A549 (cell line): Measurements from ENCODE around the gene DENND5A. TPM values are rescaled to one million over a fixed set of nuclear protein-coding genes. Genes with fewer than 3 reads are reported as not detected.

Experiments used
- ATAC-seq, 2 experiments: fragments of 200-7000 bp in 1 of 2; fragments of >200 bp in 1 of 2; cut with Nextera tagmentation in 1 of 2; cut with Tn5 transposase in 1 of 2; 3 replicates each; pipeline versions ENCODE4 v1.8.0 to v1.9.1; 2018 to 2020; ENCODE audit warnings: mild to moderate bottlenecking in 1 of 2, moderate library complexity in 1 of 2
- CTCF ChIA-PET: fragments of 300-600 bp; sonication (Branson Sonifier 250); formaldehyde crosslinking; extraction: SDS; loops from one replicate; lab custom pipeline; 2021; ENCODE audit warnings: antibody characterized with exemption, inconsistent platforms; lab: Yijun Ruan, JAX
- POLR2A ChIA-PET: fragments of 350-600 bp; formaldehyde crosslinking; extraction: SDS; loops from one replicate; lab custom pipeline; 2021; ENCODE audit warnings: antibody characterized with exemption, inconsistent platforms; lab: Yijun Ruan, JAX
- DNase-seq, 2 experiments: peaks; one replicate each; pipeline versions ENCODE4 v3.0.0 to v3.0.0-alpha.2; 2011 to 2016; ENCODE audit warnings: low read depth in 1 of 2, low spot score in 1 of 2
- FAIRE-seq: peaks from 2 replicates; lab custom pipeline; 2011; peaks lifted over from hg19 to GRCh38; lab: Jason Lieb, UNC
- H3K27ac ChIP-seq, 2 experiments: fragments of >200 bp; sonication (Bioruptor Twin); formaldehyde crosslinking; 3 replicates each; pipeline ENCODE4 v1.5.1; 2016 to 2017
- H3K4me1 ChIP-seq: fragments of >200 bp; sonication (Bioruptor Twin); formaldehyde crosslinking; 3 replicates; pipeline ENCODE4 v1.6.1; 2016
- H3K4me2 ChIP-seq: fragments of >200 bp; sonication (Bioruptor Twin); formaldehyde crosslinking; 3 replicates; pipeline ENCODE4 v1.6.1; 2016
- H3K4me3 ChIP-seq: fragments of >200 bp; sonication (Bioruptor Twin); formaldehyde crosslinking; 3 replicates; pipeline ENCODE4 v1.5.1; 2016
- H3K9me3 ChIP-seq: fragments of >200 bp; sonication (Bioruptor Twin); formaldehyde crosslinking; 3 replicates; pipeline ENCODE4 v1.6.1; 2016
- BHLHE40 ChIP-seq: IDR thresholded peaks from 2 replicates; pipeline ENCODE4 v1.6.1; 2012; ENCODE audit warnings: low read depth, low read length, inconsistent platforms
- EHF ChIP-seq: fragments of 250-450 bp; sonication (Bioruptor Pico); IDR thresholded peaks from 2 replicates; pipeline ENCODE4 v1.5.0; 2020; ENCODE audit warnings: mild to moderate bottlenecking
- EHMT2 ChIP-seq: fragments of 200-600 bp; sonication (generic); IDR thresholded peaks from 2 replicates; pipeline ENCODE4 v1.6.1; 2016; ENCODE audit warnings: antibody characterized with exemption, low read depth, mild to moderate bottlenecking, moderate library complexity
- ESRRA ChIP-seq: fragments of 150-350 bp; IDR thresholded peaks from 2 replicates; pipeline ENCODE4 v1.6.1; 2014; ENCODE audit warnings: mild to moderate bottlenecking, low read length, borderline replicate concordance
- FOSB ChIP-seq: fragments of 250-450 bp; sonication (Bioruptor Pico); IDR thresholded peaks from 2 replicates; pipeline ENCODE4 v1.5.0; 2020; ENCODE audit warnings: mild to moderate bottlenecking, moderate library complexity
- JUN ChIP-seq, 2 experiments: fragments of >200 bp; sonication (Bioruptor Twin); formaldehyde crosslinking; IDR thresholded peaks; 2 replicates in 1 of 2; 3 replicates in 1 of 2; pipeline ENCODE4 v1.6.1; 2016 to 2017
- JUNB ChIP-seq: fragments of >200 bp; sonication (Bioruptor Twin); formaldehyde crosslinking; IDR thresholded peaks from 2 replicates; pipeline ENCODE4 v1.6.1; 2016
- KDM1A ChIP-seq: fragments of 200-600 bp; sonication (generic); IDR thresholded peaks from 2 replicates; pipeline ENCODE4 v1.6.1; 2016; ENCODE audit warnings: low read depth, mild to moderate bottlenecking
- KDM5A ChIP-seq: fragments of 200-600 bp; sonication (generic); IDR thresholded peaks from 2 replicates; pipeline ENCODE4 v1.6.1; 2016; ENCODE audit warnings: antibody characterized with exemption, mild to moderate bottlenecking
- MAZ ChIP-seq: fragments of 150-350 bp; IDR thresholded peaks from 2 replicates; pipeline ENCODE4 v1.6.1; 2014; ENCODE audit warnings: antibody characterized with exemption, low read depth, low read length, borderline replicate concordance
- NFE2L2 ChIP-seq: fragments of 150-350 bp; conservative IDR thresholded peaks from 2 replicates; pipeline ENCODE4 v1.6.1; 2014; ENCODE audit warnings: low read length
- NPAS2 ChIP-seq: fragments of 250-450 bp; sonication (Bioruptor Pico); IDR thresholded peaks from 2 replicates; pipeline ENCODE4 v1.8.0; 2022; ENCODE audit warnings: mild to moderate bottlenecking, moderate library complexity, borderline replicate concordance
- NR3C1 ChIP-seq: fragments of >200 bp; sonication (Bioruptor Twin); formaldehyde crosslinking; IDR thresholded peaks from 3 replicates; pipeline ENCODE4 v1.6.1; 2017
- POLR2A ChIP-seq: IDR thresholded peaks from 2 replicates; pipeline ENCODE4 v1.6.1; 2012; ENCODE audit warnings: mild to moderate bottlenecking, low read length
- POLR2AphosphoS2 ChIP-seq: conservative IDR thresholded peaks from 2 replicates; pipeline ENCODE4 v1.6.1; 2012; ENCODE audit warnings: low read length, improper control_type of control experiment, inconsistent platforms
- RCOR1 ChIP-seq: fragments of 150-350 bp; IDR thresholded peaks from 2 replicates; pipeline ENCODE4 v1.6.1; 2014; ENCODE audit warnings: antibody characterized with exemption, low read length, low read depth
- RFX5 ChIP-seq: fragments of 450-650 bp; IDR thresholded peaks from 2 replicates; pipeline ENCODE4 v1.7.1; 2014; ENCODE audit warnings: antibody characterized with exemption, mild to moderate bottlenecking, moderate library complexity
- RNF2 ChIP-seq: fragments of 200-600 bp; sonication (generic); IDR thresholded peaks from 2 replicates; pipeline ENCODE4 v1.6.1; 2016; ENCODE audit warnings: low read depth, mild to moderate bottlenecking, antibody characterized with exemption, moderate library complexity, borderline replicate concordance
- TP53 ChIP-seq: fragments of 250-450 bp; sonication (Bioruptor Pico); IDR thresholded peaks from 2 replicates; pipeline ENCODE4 v1.5.0; 2021; ENCODE audit warnings: mild to moderate bottlenecking, moderate library complexity
- ZC3H11A ChIP-seq: fragments of 450-650 bp; IDR thresholded peaks from 2 replicates; pipeline ENCODE4 v1.6.1; 2014; ENCODE audit warnings: antibody characterized with exemption, mild to moderate bottlenecking
- ZFP36 ChIP-seq: fragments of 450-650 bp; IDR thresholded peaks from 2 replicates; pipeline ENCODE4 v1.6.1; 2014; ENCODE audit warnings: borderline replicate concordance; ENCODE audit not compliant: partially characterized antibody
- ZNF302 ChIP-seq: fragments of 250-450 bp; sonication (Bioruptor Pico); IDR thresholded peaks from 2 replicates; pipeline ENCODE4 v1.9.0; 2021; ENCODE audit warnings: inconsistent platforms, mild to moderate bottlenecking, moderate library complexity
- WGBS: methylation state at CpG from one replicate; pipeline ENCODE4 v1.1.6; 2017; ENCODE audit errors: missing lambda C conversion rate; 5-methylcytosine and 5-hydroxymethylcytosine counted together
- polyA plus RNA-seq, 4 experiments: library from polyadenylated mRNA; depleted of rRNA in 3 of 4; stranded (reverse); fragments of >200 nt; fragmentation: RNase III in 1 of 4; extraction: RNeasy Plus Mini Kit Qiagen cat#74134 plus additional on column Dnase treatment in 1 of 4; gene quantifications; 2 replicates in 3 of 4; 3 replicates in 1 of 4; pipeline ENCODE4 v1.2.3, GENCODE V29; 2011 to 2017
- TF ChIP-seq, protein P1 (sequence below): fragments of >200 bp; sonication (Bioruptor Twin); formaldehyde crosslinking; IDR thresholded peaks from 3 replicates; pipeline ENCODE4 v1.6.1; 2016
- TF ChIP-seq, protein P2 (sequence below): fragments of >200 bp; sonication (Bioruptor Twin); formaldehyde crosslinking; IDR thresholded peaks from 2 replicates; pipeline ENCODE4 v1.6.1; 2016
- TF ChIP-seq, protein P3 (sequence below): fragments of >200 bp; sonication (Bioruptor Twin); formaldehyde crosslinking; IDR thresholded peaks from 3 replicates; pipeline ENCODE4 v1.5.1; 2016
- TF ChIP-seq, protein P4 (sequence below): fragments of 150-350 bp; IDR thresholded peaks from 2 replicates; pipeline ENCODE4 v1.6.1; 2014; ENCODE audit warnings: low read depth, mild to moderate bottlenecking, low read length

DENND5A gene
- polyA plus RNA-seq, 2 of the 4 experiments (the other 2 are of a cell fraction) = 36.6 to 88.7 TPM

DNA sequence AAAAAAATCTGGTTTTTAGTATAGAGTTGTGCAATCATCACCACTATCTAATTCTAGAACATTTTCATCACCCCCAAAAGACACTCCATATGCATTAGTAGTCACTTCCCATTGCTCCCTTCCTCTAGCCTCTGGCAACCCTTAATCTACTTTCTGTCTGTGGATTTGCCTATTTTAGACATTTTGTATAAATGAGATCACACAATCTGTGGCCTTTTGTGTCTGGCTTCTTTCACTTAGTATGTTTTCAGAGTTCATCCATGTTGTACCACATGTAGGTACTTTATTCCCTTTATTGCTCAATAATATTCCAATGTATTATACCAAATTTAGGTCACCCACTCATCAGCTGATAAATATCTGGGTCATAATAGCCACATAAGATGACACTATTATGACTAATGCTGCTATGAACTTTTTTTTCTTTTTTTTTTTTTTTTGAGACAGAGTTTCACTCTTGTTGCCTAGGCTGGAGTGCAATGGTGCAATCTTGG is 106.2 kb downstream of the DENND5A start:
- ATAC-seq (no peak), FAIRE-seq (no peak), DNase-seq (no peak)
- Histone ChIP-seq H3K27ac (no peak overlapping the region), H3K9me3 (no peaks in the 10 kb centered on the region), H3K4me3 (no peak overlapping the region), H3K4me2 (no peak overlapping the region), H3K4me1 (no peaks in the 10 kb centered on the region)
- ChIA-PET CTCF (interaction anchor here (0.6 to 1.4 kb wide), 3 partner anchors 21 to 102 kb away, joined by 3 to 4 read pairs (median 3); no protein-coding TSS in a partner anchor), POLR2A (interaction anchor here (0.7 kb wide), 1 partner anchor 348 kb away, joined by 5 read pairs; no protein-coding TSS in a partner anchor)
- no peak for TF ChIP-seq NR3C1
- TF ChIP-seq, protein P1, sequence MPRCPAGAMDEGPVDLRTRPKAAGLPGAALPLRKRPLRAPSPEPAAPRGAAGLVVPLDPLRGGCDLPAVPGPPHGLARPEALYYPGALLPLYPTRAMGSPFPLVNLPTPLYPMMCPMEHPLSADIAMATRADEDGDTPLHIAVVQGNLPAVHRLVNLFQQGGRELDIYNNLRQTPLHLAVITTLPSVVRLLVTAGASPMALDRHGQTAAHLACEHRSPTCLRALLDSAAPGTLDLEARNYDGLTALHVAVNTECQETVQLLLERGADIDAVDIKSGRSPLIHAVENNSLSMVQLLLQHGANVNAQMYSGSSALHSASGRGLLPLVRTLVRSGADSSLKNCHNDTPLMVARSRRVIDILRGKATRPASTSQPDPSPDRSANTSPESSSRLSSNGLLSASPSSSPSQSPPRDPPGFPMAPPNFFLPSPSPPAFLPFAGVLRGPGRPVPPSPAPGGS = no peak
- TF ChIP-seq JUN (IDR thresholded peaks at IDR 0.05) = no peak
- no peak for TF ChIP-seq RCOR1
- TF ChIP-seq ZNF302 (CRISPR knock-in tag) = no peak
- no peak for TF ChIP-seq ESRRA
- TF ChIP-seq, protein P2, sequence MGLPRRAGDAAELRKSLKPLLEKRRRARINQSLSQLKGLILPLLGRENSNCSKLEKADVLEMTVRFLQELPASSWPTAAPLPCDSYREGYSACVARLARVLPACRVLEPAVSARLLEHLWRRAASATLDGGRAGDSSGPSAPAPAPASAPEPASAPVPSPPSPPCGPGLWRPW = no peak
- no peak for TF ChIP-seq ZC3H11A
- no peak for TF ChIP-seq EHF (CRISPR knock-in tag)
- TF ChIP-seq KDM1A = no peak
- no peak for TF ChIP-seq MAZ
- no peak for TF ChIP-seq POLR2A
- no peak for TF ChIP-seq TP53 (CRISPR knock-in tag)
- TF ChIP-seq POLR2AphosphoS2 = no peak
- TF ChIP-seq RFX5 = no peak
- TF ChIP-seq FOSB (CRISPR knock-in tag) = no peak
- no peak for TF ChIP-seq NPAS2 (CRISPR knock-in tag)
- no peak for TF ChIP-seq JUNB

DNA sequence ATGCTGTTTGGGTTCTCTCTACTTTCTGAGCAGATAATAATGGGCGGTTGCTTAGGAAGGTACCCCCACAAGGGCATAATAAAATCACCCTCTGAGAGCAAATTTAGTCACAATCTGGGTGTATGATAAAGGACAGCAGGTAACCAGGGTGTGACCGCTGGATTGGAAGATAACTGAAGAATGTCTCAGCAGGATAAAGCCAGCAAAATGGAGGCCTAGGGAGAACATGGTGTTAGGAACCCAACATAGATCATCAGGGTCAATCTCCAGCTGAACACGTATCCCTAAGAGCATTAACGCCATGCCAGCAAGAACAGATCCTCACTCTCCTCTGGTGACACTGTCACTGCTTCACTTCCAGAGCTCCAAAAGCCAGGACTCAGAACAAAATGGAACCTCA is 109.2 kb downstream of the DENND5A start:
- no peaks in the 10 kb centered on the region for H3K4me1 ChIP-seq
- no peak overlapping the region for H3K27ac ChIP-seq
- H3K4me2 ChIP-seq = no peak overlapping the region
- TF ChIP-seq, protein P2 = no peak
- no peak for TF ChIP-seq NFE2L2
- TF ChIP-seq, protein P3, sequence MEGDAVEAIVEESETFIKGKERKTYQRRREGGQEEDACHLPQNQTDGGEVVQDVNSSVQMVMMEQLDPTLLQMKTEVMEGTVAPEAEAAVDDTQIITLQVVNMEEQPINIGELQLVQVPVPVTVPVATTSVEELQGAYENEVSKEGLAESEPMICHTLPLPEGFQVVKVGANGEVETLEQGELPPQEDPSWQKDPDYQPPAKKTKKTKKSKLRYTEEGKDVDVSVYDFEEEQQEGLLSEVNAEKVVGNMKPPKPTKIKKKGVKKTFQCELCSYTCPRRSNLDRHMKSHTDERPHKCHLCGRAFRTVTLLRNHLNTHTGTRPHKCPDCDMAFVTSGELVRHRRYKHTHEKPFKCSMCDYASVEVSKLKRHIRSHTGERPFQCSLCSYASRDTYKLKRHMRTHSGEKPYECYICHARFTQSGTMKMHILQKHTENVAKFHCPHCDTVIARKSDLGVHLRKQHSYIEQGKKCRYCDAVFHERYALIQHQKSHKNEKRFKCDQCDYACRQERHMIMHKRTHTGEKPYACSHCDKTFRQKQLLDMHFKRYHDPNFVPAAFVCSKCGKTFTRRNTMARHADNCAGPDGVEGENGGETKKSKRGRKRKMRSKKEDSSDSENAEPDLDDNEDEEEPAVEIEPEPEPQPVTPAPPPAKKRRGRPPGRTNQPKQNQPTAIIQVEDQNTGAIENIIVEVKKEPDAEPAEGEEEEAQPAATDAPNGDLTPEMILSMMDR = no peak
- TF ChIP-seq JUNB = no peak
- TF ChIP-seq BHLHE40 = no peak
- TF ChIP-seq, protein P4, sequence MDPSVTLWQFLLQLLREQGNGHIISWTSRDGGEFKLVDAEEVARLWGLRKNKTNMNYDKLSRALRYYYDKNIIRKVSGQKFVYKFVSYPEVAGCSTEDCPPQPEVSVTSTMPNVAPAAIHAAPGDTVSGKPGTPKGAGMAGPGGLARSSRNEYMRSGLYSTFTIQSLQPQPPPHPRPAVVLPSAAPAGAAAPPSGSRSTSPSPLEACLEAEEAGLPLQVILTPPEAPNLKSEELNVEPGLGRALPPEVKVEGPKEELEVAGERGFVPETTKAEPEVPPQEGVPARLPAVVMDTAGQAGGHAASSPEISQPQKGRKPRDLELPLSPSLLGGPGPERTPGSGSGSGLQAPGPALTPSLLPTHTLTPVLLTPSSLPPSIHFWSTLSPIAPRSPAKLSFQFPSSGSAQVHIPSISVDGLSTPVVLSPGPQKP = no peak
- TF ChIP-seq ZNF302 (CRISPR knock-in tag) = no peak
- TF ChIP-seq, protein P1 = no peak
- no peak for TF ChIP-seq KDM5A
- no peak for TF ChIP-seq TP53 (CRISPR knock-in tag)
- TF ChIP-seq ZFP36 = no peak
- no peak for TF ChIP-seq EHMT2
- no peak for TF ChIP-seq RNF2
- ChIA-PET POLR2A (no interaction called here), CTCF (interaction anchor here (0.6 to 1.4 kb wide), 3 partner anchors 8 to 1902 kb away, joined by 3 to 6 read pairs (median 4); no protein-coding TSS in a partner anchor)
- ATAC-seq = no peak
- no peak overlapping the region for H3K4me3 ChIP-seq
- no peak for FAIRE-seq
- H3K9me3 ChIP-seq = no peaks in the 10 kb centered on the region
- no peak for DNase-seq
- 93% methylated on average over 4 of the region's 4 CpGs for WGBS
